Stimulated activated CD4-positive, alpha-beta T cell treated with anti-CD3 and anti-CD28 coated beads, Interleukin-2, amount 100 ng/mL, for 4 hours (primary cell): ENCODE measurements around the gene SERGEF.
A peak's percentile ranks its signal among the peaks of the same experiment; 100 is the strongest.
"Not testable (repeated sequence)": the region's sequence is repeated elsewhere in the genome, so short reads cannot be mapped to it uniquely, and the experiment has no call there.

ENCODE experiments used
- DNase-seq: peaks from one replicate; pipeline ENCODE4 v3.0.0-alpha.2; 2020; ENCODE audit warnings: low read depth

The SERGEF gene

GRCh38 chr11:18000128-18000527 lies 12.7 kb downstream of the SERGEF start:
- DNase-seq = not testable (repeated sequence)

GRCh38 chr11:17992916-17993315 lies 19.9 kb downstream of the SERGEF start:
- no peak for DNase-seq

DNA sequence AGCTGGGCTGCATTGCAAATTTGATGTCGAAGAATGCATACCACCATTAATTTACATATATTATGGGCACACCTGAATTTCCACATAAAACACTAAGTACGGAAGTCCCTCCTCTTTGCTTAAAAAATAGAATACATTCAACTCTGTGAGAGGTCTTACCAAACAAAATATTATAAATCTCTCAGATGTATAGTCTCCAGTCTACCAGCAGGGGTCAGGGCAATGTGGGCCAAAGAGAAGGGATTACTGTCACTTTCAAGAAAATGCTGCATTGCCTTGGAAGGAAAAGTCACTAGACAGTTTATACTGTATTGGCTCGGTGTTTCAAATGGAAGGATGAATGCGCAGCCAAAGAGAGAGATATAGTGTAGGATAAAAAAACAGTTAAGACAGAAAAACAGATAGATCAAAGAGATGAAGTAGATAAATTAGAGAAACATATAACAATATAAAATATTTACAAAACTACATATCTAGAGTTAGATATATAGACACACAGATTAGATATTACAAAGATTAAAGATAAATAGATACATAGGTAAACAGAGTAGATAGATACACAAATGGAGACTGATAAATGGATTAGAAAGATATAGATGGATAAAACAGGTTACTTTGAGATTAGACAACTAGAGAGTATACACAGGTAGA lies 20.9 kb downstream of the SERGEF start:
- peak; percentile 36 for DNase-seq

DNA sequence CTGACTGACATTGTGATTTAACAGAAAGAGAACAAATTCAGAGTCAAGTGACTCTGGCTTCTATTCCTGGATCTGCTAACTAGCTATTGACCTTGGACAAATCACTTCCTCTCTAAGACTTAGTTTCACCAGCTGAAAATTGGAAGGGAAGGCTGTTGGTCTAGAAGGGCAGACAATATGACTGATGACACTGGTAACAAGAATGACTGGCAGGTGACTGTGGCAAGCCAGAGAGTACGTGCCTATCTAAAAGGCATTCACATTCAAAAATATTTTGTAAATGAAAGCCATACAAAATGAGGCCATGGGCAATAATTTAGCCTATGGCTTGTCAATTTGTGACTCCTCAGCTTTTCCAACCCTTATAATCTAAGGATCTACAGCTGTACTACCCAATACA lies 23.5 kb downstream of the SERGEF start:
- DNase-seq = no peak

DNA sequence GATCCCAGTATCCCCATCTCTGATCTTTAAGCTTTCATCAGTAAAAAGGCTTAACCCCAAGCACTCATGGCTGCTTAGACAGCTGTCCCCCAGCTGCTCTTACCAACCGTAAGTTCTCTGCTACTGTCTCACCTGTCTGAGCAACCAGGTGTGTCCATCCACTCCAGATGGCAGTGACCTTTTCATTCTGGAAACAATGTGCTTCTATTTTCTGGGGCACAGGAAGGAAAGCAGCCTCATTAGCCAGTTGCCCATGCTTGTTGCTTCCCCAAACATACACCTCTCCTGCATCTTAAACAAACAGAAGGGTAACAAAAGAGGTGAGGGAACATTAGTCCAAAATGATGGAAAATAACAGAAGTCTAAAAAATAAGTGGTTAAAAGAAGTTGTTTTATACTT lies 24.4 kb downstream of the SERGEF start:
- DNase-seq = no peak

GRCh38 chr11:17987826-17988225 lies 25.0 kb downstream of the SERGEF start:
- no peak for DNase-seq

GRCh38 chr11:17986711-17987220 lies 26.1 kb downstream of the SERGEF start:
- DNase-seq = no peak

DNA sequence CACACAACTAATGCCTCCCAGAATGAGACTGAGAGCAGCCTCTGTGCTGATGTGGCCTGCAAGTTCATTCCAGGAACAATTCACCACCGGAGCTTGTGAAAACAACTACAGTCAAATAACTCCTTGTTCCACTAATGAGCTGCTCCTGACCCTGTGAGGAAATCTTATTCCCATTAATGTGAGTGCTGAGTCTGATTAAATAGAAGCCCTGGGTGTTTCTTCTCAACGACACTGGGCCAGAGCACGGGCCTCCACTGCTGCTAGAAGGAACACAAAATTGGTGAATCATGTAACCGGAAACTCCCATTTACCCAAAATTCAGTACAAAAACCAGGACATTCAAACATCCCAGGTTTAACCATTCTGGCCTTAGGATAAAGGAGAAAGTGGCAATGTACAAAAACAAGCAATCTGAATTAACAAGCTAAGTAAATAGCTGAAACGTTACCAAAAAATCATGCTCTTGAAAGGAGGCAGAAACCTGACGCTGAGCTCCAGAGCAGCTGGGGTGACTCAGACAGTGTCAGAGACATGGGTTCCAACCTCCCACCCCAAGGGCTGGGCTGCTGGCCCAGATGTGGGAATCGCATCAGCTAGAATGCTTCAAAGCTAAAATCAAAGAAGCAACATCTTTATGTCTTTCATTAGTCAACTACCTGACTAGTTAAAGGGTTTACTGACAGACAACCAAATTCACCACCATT lies 26.7 kb downstream of the SERGEF start:
- no peak for DNase-seq

- DNase-seq = no peak
Measured at GRCh38 chr11:17985517-17985916, 27.3 kb downstream of the SERGEF start.

- DNase-seq = no peak
Measured at GRCh38 chr11:17983569-17983968, 29.3 kb downstream of the SERGEF start.

DNA sequence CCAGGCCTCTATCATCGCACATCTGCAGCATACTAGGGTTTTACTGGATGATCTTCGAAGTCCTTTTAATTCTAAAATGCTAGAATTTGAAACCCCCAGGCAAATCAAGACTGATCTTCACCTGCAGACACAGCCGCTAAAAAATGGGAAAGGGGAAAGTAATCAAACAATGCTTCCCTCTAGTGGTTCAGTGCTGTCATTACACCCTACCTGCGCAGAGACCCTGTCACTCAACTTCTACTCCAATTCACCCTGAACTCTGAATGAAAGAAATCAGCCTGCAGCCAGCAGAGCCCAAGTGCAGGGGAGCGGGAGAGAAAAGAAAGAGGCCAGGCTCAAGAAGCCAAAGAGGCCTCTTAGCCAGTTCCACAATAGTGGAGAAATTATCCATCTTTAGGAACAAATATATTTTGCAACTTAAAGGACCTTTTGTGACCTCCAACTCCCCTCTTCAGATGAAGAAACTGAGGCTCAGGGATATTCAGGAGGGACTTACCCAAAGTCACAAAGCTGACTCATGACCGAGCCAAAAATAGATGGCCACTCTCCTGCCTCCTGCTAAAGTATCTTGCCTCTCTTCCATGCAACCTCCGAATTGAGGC lies 33.0 kb downstream of the SERGEF start:
- peak; percentile 7 for DNase-seq

DNA sequence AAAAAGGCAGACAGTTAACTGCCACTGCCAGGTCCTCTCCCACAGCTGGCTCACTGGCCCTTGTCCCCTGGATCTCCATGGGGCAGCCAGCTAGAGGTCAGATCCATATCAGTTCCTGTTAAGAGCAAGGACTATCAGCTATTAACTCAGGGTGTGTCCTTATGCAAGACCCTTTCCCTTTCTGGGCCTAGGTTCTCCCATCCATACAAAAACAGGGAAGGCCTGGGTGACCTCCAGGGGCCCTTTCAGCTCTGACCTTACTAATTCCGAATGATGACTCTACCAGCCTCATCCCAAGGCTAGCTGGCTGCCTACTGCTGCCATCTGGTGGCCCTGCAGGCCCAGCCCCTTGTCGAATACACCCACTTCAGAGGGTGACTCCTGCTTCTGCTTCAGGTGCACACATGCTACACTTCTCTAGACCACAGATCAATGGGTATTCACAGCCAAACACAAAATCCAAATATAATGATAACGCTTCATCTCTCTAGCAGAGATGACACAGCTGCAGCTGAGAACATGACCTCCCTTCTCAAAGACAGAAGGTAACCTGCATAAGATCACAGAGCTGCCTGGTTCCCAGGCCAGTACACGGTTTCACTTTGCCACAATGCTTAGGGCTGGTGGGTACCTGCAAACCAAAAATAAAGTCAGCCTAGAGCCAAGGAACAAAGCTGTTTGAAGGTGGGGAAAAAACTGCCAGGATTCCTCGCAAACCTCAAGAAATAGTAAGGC lies 34.1 kb downstream of the SERGEF start:
- no peak for DNase-seq

DNA sequence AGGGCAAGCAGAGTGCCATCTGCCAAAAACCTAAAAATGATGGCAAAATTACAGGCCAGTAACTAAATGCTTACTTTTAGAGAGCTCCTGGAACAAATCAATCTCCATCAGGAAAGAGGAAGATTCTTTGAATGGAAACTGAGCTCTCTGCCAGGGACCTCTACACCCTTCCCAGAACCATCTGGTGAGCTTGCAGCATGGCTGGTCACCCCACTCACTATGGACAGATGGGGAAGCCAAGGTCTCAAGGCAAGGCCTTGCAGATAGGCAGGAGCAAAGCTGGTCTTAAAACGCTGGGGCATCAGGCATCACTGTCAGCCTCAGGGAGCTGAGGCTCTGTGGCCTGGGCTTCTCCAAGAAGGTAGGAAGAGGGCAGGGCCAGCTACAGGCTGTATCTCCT lies 36.2 kb downstream of the SERGEF start:
- no peak for DNase-seq

DNA sequence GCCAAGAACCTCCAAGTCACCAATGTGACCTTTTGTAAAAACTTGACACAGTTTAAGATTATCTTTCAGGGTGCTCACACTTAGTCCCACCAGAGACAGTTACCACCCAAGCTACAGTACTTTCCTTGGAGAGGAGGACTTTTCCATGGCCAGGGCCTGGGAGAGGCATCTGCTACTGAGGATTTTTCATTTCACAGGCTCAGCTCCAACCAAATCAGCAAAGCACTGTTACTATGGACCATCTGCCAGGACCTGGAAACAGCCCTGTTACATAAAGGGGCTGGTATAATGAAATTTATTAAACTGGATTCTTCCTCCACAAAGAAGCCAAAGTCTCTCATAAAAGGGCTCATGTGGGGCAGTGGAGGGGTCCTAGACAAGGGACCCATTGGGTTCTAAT lies 38.6 kb downstream of the SERGEF start:
- DNase-seq = no peak

GRCh38 chr11:17972987-17973386 lies 39.9 kb downstream of the SERGEF start:
- DNase-seq = no peak

GRCh38 chr11:17968206-17968605 lies 44.6 kb downstream of the SERGEF start:
- no peak for DNase-seq

- DNase-seq = no peak
Measured at GRCh38 chr11:17967661-17968060, 45.2 kb downstream of the SERGEF start.

- no peak for DNase-seq
Measured at GRCh38 chr11:17960091-17960490, 52.8 kb downstream of the SERGEF start.

GRCh38 chr11:17958446-17958845 lies 54.4 kb downstream of the SERGEF start:
- no peak for DNase-seq

DNA sequence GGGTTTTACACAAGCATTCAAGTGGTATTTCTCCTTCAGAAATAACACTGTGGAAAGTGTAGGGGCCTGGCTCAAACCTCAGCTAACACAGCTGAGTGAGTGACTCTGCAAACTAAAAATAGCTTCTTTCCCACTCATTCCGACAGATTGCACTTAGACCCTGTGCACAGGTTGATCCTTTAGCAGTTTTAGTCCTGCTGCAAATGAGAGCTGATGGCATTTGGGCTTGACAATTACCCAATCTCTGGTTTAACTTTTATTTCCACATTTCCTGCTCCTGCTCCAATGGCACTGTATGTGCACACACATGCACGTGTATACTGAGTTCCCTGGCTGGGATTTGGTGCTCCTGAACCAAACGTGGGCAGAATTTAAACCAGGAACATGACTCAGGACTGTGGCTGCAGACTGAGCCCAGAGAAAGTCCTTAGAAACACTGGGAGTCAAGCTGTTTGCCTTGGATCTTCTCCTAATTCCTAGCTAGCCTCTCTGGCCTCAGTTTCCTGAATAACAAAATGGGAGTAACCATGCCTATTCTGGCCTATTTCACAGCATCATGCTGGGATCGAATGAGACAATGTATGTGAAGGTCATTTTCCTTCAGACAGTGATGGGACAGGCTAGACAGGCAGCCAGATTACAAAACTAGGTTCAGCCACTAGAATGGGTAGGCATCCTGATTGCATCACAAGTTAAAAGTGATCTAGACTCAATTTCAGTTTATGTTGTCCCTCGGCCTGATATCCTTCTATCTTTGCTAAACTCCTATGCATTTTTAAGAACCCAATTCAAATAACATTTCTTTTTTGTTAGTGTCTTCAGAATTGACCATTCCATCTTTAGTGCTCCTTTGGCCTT lies 58.2 kb downstream of the SERGEF start:
- no peak for DNase-seq

DNA sequence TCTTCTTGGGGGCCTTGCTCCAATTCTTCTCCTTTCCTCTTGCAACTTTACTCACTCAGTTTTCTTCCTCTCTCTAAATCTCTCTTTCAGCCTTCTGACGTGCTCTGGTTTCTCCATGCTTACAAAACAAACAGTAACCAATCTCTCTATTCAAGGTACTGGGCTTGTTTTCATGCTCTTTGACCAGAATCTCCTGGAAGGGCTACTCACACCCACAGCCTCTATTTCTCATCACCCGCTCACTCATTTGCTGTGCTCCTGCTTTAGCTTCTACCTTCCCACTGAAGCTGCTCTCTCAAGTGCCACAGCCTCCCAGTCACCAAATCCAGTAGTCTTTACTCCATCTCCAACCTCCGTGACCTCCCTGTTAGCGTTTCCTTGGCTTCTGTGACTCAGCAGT lies 60.4 kb downstream of the SERGEF start:
- no peak for DNase-seq
